Gastroesophageal sphincter (tissue), 3 donors: ENCODE results near the gene NPDC1.

Source experiments
- EP300 ChIP-seq: sonication (generic); formaldehyde crosslinking; IDR thresholded peaks from one replicate; pipeline ENCODE4 v1.6.1; 2017; ENCODE audit warnings: antibody characterized with exemption, mild to moderate bottlenecking
- POLR2A ChIP-seq, 2 donors: fragments of 450-650 bp; IDR thresholded peaks; one replicate each; pipeline ENCODE4 v1.6.1; 2017; ENCODE audit warnings: antibody characterized with exemption in 2 of 2, mild to moderate bottlenecking in 2 of 2, moderate library complexity in 1 of 2
- POLR2AphosphoS5 ChIP-seq: sonication (generic); formaldehyde crosslinking; IDR thresholded peaks from one replicate; pipeline ENCODE4 v1.6.1; 2017; ENCODE audit warnings: antibody characterized with exemption
- TF ChIP-seq, protein P1 (sequence below), 4 experiments: fragments of 200-600 bp in 2 of 4; fragments of 450-650 bp in 2 of 4; sonication (generic) in 1 of 4; IDR thresholded peaks; one replicate each; pipeline ENCODE4 v1.5.1; 2017 to 2019; ENCODE audit warnings: antibody characterized with exemption in 4 of 4, mild to moderate bottlenecking in 2 of 4, moderate library complexity in 2 of 4

DNA sequence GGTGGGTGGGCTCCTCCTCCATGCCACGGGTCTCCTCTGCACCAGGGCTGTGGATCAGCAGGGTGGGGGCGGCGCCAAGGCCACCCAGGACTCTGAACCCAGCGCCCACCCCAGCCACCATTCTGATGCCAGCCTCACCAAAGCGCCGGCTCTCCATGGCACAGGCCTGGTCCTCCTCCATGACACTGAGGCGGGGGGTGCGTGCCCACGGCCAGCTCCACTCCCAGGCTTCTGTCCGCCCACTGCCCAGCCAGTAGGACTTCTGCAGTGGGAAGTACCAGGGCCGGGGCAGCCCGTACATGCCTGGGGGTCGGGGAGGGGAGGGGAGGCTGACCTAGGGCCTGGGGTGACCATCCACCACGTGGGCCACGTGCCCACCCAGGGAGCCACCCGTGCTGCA is 29.5 kb downstream of the NPDC1 start:
- TF ChIP-seq, protein P1, sequence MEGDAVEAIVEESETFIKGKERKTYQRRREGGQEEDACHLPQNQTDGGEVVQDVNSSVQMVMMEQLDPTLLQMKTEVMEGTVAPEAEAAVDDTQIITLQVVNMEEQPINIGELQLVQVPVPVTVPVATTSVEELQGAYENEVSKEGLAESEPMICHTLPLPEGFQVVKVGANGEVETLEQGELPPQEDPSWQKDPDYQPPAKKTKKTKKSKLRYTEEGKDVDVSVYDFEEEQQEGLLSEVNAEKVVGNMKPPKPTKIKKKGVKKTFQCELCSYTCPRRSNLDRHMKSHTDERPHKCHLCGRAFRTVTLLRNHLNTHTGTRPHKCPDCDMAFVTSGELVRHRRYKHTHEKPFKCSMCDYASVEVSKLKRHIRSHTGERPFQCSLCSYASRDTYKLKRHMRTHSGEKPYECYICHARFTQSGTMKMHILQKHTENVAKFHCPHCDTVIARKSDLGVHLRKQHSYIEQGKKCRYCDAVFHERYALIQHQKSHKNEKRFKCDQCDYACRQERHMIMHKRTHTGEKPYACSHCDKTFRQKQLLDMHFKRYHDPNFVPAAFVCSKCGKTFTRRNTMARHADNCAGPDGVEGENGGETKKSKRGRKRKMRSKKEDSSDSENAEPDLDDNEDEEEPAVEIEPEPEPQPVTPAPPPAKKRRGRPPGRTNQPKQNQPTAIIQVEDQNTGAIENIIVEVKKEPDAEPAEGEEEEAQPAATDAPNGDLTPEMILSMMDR (IDR thresholded peaks at IDR 0.05), result no peak
- TF ChIP-seq POLR2AphosphoS5 (no peak), POLR2A (IDR thresholded peaks at IDR 0.05) (no peak), EP300 (no peak)
